OCI-LY1 (cell line): ENCODE measurements around the gene EPS8L3.

Experiments used
- H2AFZ ChIP-seq: fragments of 200-600 bp; sonication (generic), shearing (Covaris generic); 2 replicates; pipeline ENCODE4 v1.6.0; 2014; ENCODE audit warnings: antibody characterized with exemption, mild to moderate bottlenecking, low read length
- H3F3A ChIP-seq: fragments of 200-600 bp; sonication (generic), shearing (Covaris generic); 2 replicates; pipeline ENCODE4 v1.6.0; 2014; ENCODE audit warnings: mild to moderate bottlenecking, antibody characterized with exemption, low read length, moderate library complexity; ENCODE audit not compliant: insufficient read depth
- H3K27ac ChIP-seq: fragments of 200-600 bp; sonication (generic); 2 replicates; pipeline ENCODE4 v1.5.1; 2014; ENCODE audit warnings: low read length, mixed run types, mild to moderate bottlenecking, low read depth; ENCODE audit not compliant: poor library complexity, severe bottlenecking
- H3K27me3 ChIP-seq: fragments of 200-600 bp; sonication (generic); 2 replicates; pipeline ENCODE4 v1.6.0; 2014; ENCODE audit warnings: antibody characterized with exemption, mild to moderate bottlenecking, low read length, moderate library complexity; ENCODE audit not compliant: insufficient read depth
- H3K36me3 ChIP-seq: fragments of 200-600 bp; sonication (generic); 2 replicates; pipeline ENCODE4 v1.6.1; 2014; ENCODE audit warnings: mild to moderate bottlenecking, antibody characterized with exemption, low read length, moderate library complexity, mixed read lengths; ENCODE audit not compliant: insufficient read depth
- H3K4me1 ChIP-seq: fragments of 200-600 bp; sonication (generic); 2 replicates; pipeline ENCODE4 v1.5.1; 2014; ENCODE audit warnings: mild to moderate bottlenecking, low read length, moderate library complexity; ENCODE audit not compliant: insufficient read depth, severe bottlenecking
- H3K4me2 ChIP-seq: fragments of 200-600 bp; sonication (generic), shearing (Covaris generic); 2 replicates; pipeline ENCODE4 v1.6.1; 2014; ENCODE audit warnings: low read length
- H3K4me3 ChIP-seq: fragments of 200-600 bp; sonication (generic); 2 replicates; pipeline ENCODE4 v1.5.1; 2014; ENCODE audit warnings: low read length, low read depth, mild to moderate bottlenecking, mixed read lengths; ENCODE audit not compliant: poor library complexity, severe bottlenecking
- H3K79me2 ChIP-seq: fragments of 200-600 bp; shearing (Covaris generic); 2 replicates; pipeline ENCODE4 v1.6.1; 2016; ENCODE audit warnings: mixed run types, low read length, mixed read lengths; ENCODE audit not compliant: insufficient read depth
- H3K9ac ChIP-seq: fragments of 200-600 bp; sonication (generic), shearing (Covaris generic); 2 replicates; pipeline ENCODE4 v1.6.1; 2014; ENCODE audit warnings: mild to moderate bottlenecking, low read length, mixed read lengths
- H3K9me2 ChIP-seq: fragments of 200-600 bp; sonication (generic), shearing (Covaris generic); 2 replicates; pipeline ENCODE4 v1.6.1; 2014; ENCODE audit warnings: low read depth, mild to moderate bottlenecking, low read length, mixed read lengths
- H3K9me3 ChIP-seq: fragments of 200-600 bp; shearing (Covaris generic); 2 replicates; pipeline ENCODE4 v1.6.1; 2014; ENCODE audit warnings: low read length, mixed read lengths
- H4K20me1 ChIP-seq: fragments of 200-600 bp; sonication (generic), shearing (Covaris generic); 2 replicates; pipeline ENCODE4 v1.6.0; 2016; ENCODE audit warnings: mild to moderate bottlenecking, low read length; ENCODE audit not compliant: insufficient read depth
- EZH2 ChIP-seq: fragments of 200-600 bp; sonication (generic), shearing (Covaris generic); IDR thresholded peaks from 2 replicates; pipeline ENCODE4 v1.8.0; 2017; ENCODE audit warnings: borderline replicate concordance, mixed run types, mild to moderate bottlenecking, antibody characterized with exemption, low read length, moderate library complexity, mixed read lengths
- TF ChIP-seq, protein P1 (sequence below): fragments of 200-600 bp; sonication (generic), shearing (Covaris generic); IDR thresholded peaks from 2 replicates; pipeline ENCODE4 v1.5.1; 2017; ENCODE audit warnings: mild to moderate bottlenecking, antibody characterized with exemption, low read length, moderate library complexity, mixed read lengths

EPS8L3 gene

DNA sequence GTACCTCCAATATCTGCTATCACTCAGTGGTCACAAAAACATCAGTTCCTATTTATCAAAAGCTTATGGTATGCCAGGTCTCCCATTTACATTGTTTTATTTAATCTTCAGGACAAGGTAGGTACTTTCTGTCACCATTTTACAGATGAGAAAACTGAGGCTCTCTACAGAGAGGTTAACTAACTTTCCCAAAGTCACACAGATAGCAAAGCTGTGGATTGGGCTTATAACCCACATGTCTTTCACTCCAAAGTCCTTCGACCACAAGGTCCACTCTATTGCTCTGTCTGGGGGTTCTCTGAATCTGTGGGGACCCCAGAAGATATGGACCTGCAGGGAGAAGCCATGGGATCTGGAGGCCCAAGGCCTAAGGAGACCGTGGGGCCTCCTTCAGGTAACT, 26.6 kb upstream of the EPS8L3 start:
- no peak overlapping the region for H3K9ac ChIP-seq
- H3K27me3 ChIP-seq: no peaks in the 10 kb centered on the region
- no peak overlapping the region for H3K4me2 ChIP-seq
- no peaks in the 10 kb centered on the region for H4K20me1 ChIP-seq
- H2AFZ ChIP-seq: no peak overlapping the region
- no peak overlapping the region for H3K4me3 ChIP-seq
- H3K9me2 ChIP-seq: no peaks in the 10 kb centered on the region
- no peaks in the 10 kb centered on the region for H3K4me1 ChIP-seq
- no peaks in the 10 kb centered on the region for H3K36me3 ChIP-seq
- no peaks in the 10 kb centered on the region for H3K79me2 ChIP-seq
- no peak overlapping the region for H3K27ac ChIP-seq
- H3F3A ChIP-seq: no peaks in the 10 kb centered on the region
- TF ChIP-seq, protein P1, sequence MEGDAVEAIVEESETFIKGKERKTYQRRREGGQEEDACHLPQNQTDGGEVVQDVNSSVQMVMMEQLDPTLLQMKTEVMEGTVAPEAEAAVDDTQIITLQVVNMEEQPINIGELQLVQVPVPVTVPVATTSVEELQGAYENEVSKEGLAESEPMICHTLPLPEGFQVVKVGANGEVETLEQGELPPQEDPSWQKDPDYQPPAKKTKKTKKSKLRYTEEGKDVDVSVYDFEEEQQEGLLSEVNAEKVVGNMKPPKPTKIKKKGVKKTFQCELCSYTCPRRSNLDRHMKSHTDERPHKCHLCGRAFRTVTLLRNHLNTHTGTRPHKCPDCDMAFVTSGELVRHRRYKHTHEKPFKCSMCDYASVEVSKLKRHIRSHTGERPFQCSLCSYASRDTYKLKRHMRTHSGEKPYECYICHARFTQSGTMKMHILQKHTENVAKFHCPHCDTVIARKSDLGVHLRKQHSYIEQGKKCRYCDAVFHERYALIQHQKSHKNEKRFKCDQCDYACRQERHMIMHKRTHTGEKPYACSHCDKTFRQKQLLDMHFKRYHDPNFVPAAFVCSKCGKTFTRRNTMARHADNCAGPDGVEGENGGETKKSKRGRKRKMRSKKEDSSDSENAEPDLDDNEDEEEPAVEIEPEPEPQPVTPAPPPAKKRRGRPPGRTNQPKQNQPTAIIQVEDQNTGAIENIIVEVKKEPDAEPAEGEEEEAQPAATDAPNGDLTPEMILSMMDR: no peak
- TF ChIP-seq EZH2: no peak
- H3K9me3 ChIP-seq: no peaks in the 10 kb centered on the region

- Histone ChIP-seq H3K4me1 (no peaks in the 10 kb centered on the region), H3K4me2 (no peak overlapping the region), H3K27me3 (no peaks in the 10 kb centered on the region), H3K79me2 (no peaks in the 10 kb centered on the region), H3K9me2 (no peaks in the 10 kb centered on the region), H3F3A (no peaks in the 10 kb centered on the region), H3K36me3 (no peaks in the 10 kb centered on the region), H3K4me3 (no peak overlapping the region), H2AFZ (no peak overlapping the region), H4K20me1 (no peaks in the 10 kb centered on the region), H3K27ac (no peak overlapping the region), H3K9ac (no peak overlapping the region), H3K9me3 (no peaks in the 10 kb centered on the region)
- TF ChIP-seq EZH2: no peak
- TF ChIP-seq, protein P1: no peak
Observed at GRCh38 chr1:109789551-109790180, 25.9 kb upstream of the EPS8L3 start.

- Histone ChIP-seq H3K4me2 (no peak overlapping the region), H3K9ac (no peak overlapping the region), H3K36me3 (no peaks in the 10 kb centered on the region), H3K27me3 (no peaks in the 10 kb centered on the region), H3K9me3 (no peaks in the 10 kb centered on the region), H3K27ac (no peak overlapping the region), H3F3A (no peaks in the 10 kb centered on the region), H3K79me2 (no peaks in the 10 kb centered on the region), H3K4me3 (no peak overlapping the region), H4K20me1 (no peaks in the 10 kb centered on the region), H2AFZ (no peak overlapping the region), H3K9me2 (no peaks in the 10 kb centered on the region), H3K4me1 (no peaks in the 10 kb centered on the region)
- TF ChIP-seq EZH2: no peak
- TF ChIP-seq, protein P1: no peak
Observed at GRCh38 chr1:109788695-109789521, 25.2 kb upstream of the EPS8L3 start.
